ENCODE results near the gene LRRN2.
"Not testable (repeated sequence)": the region's sequence is repeated elsewhere in the genome, so short reads cannot be mapped to it uniquely, and the experiment has no call there.

The LRRN2 gene

DNA sequence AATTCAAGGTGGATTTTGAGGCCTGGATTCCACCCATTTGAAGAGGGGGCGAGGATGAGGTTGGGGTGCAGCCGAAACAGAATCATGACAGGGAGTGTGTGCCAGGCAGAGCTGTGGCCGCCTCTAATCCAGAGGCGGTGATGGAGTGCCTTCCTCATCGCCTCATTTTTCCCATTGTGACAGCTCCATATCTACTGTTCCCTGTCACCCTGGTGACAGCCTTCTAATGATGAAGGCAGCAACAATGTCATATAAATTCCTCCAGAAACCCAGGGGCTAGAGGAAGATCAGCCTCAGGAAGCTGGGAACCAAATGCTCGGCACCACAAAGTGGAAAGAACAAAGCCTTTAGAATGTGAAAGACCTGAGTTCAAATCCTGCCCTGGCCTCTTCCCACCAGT lies 42.0 kb downstream of the LRRN2 start:
- Histone ChIP-seq H3K27me3 (ENCODE audit: control insufficient read depth, insufficient read depth, low read length) (no peaks in the 10 kb centered on the region), H3K9ac (ENCODE audit: low read depth, low read length) (no peak overlapping the region), H3K36me3 (ENCODE audit: control insufficient read depth, insufficient read depth, low read length) (no peaks in the 10 kb centered on the region), H3K27ac (ENCODE audit: low read depth, low read length) (no peak overlapping the region), H3K9me3 (ENCODE audit: control insufficient read depth, insufficient read depth, low read length) (no peaks in the 10 kb centered on the region), H3K4me3 (ENCODE audit: low read depth, low read length) (no peak overlapping the region), H3K4me1 (ENCODE audit: control insufficient read depth, insufficient read depth, low read length) (peaks cover 8% of the 10 kb centered on the region)

DNA sequence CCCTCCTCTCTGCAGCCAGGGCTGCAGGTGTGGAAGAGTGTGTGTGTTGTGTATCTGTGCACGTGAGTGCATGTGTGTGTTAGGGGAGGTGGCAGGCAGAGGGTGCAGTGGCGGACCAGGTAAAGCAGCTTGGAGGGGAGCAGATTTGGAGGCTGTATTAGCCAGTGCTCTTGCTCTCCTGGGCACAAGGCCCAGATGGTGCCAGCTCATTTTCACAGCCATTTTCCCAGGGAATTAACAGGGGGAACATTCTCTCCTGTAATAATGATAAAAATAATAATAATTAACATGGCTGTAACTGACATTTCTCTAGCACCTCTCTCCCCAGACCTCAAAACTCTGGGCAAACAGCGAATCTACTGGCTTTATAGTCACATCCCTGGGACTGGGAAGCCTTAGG lies 43.6 kb downstream of the LRRN2 start:
- peaks cover 9% of the 10 kb centered on the region for H3K4me1 ChIP-seq (ENCODE audit: control insufficient read depth, insufficient read depth, low read length)
- H3K9me3 ChIP-seq (ENCODE audit: control insufficient read depth, insufficient read depth, low read length) = no peaks in the 10 kb centered on the region
- H3K9ac ChIP-seq (ENCODE audit: low read depth, low read length) = no peak overlapping the region
- no peaks in the 10 kb centered on the region for H3K36me3 ChIP-seq (ENCODE audit: control insufficient read depth, insufficient read depth, low read length)
- H3K4me3 ChIP-seq (ENCODE audit: low read depth, low read length) = no peak overlapping the region
- no peaks in the 10 kb centered on the region for H3K27me3 ChIP-seq (ENCODE audit: control insufficient read depth, insufficient read depth, low read length)
- H3K27ac ChIP-seq (ENCODE audit: low read depth, low read length) = no peak overlapping the region

DNA sequence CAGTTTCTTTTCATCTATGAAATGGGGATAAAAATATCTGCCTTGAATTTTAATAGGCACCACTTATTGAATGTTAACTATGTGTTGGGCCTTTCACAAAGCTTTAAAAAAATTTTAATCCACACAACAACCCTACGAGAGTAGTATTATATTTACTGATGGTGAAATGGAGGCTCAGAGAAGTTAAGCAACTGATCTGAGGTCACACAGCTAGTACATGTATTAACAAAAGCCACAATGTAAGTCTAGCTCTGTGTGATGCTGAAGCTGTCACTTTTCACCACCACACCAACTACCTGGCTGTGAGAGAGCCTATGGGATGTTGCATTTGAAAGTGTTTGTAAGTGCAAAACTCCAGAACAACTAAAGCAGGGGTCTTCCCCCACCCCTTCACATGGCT lies 44.1 kb downstream of the LRRN2 start:
- no peaks in the 10 kb centered on the region for H3K9me3 ChIP-seq (ENCODE audit: control insufficient read depth, insufficient read depth, low read length)
- no peak overlapping the region for H3K4me3 ChIP-seq (ENCODE audit: low read depth, low read length)
- H3K27ac ChIP-seq (ENCODE audit: low read depth, low read length) = no peak overlapping the region
- no peak overlapping the region for H3K9ac ChIP-seq (ENCODE audit: low read depth, low read length)
- peaks cover 6% of the 10 kb centered on the region; the same call in 1 of the 2 replicates for H3K4me1 ChIP-seq (ENCODE audit: control insufficient read depth, insufficient read depth, low read length)
- H3K27me3 ChIP-seq (ENCODE audit: control insufficient read depth, insufficient read depth, low read length) = no peaks in the 10 kb centered on the region
- no peaks in the 10 kb centered on the region for H3K36me3 ChIP-seq (ENCODE audit: control insufficient read depth, insufficient read depth, low read length)

DNA sequence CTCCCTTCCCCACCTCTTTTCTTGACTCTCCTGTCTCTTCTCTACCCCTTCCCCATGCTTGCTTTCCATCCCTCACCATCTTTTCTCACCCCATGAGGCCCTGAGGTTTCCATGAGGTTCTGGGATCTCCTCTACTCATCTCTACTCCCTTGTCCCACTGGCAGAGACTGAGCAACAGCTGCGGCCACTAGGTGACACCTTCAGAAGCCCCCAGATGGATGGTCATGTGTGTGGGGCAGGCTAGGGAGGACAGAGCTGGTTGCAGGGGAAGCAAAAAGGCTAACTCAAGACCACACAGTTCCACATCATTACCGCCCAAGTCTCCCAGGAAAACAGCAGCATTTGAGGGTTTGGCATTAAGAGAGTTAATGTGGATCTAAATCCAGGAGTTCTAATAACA lies 45.0 kb downstream of the LRRN2 start:
- H3K36me3 ChIP-seq (ENCODE audit: control insufficient read depth, insufficient read depth, low read length) = no peaks in the 10 kb centered on the region
- no peak overlapping the region for H3K27ac ChIP-seq (ENCODE audit: low read depth, low read length)
- no peak overlapping the region for H3K4me3 ChIP-seq (ENCODE audit: low read depth, low read length)
- H3K27me3 ChIP-seq (ENCODE audit: control insufficient read depth, insufficient read depth, low read length) = no peaks in the 10 kb centered on the region
- H3K4me1 ChIP-seq (ENCODE audit: control insufficient read depth, insufficient read depth, low read length) = peaks cover 6% of the 10 kb centered on the region; the same call in 1 of the 2 replicates
- H3K9ac ChIP-seq (ENCODE audit: low read depth, low read length) = no peak overlapping the region
- H3K9me3 ChIP-seq (ENCODE audit: control insufficient read depth, insufficient read depth, low read length) = no peaks in the 10 kb centered on the region

DNA sequence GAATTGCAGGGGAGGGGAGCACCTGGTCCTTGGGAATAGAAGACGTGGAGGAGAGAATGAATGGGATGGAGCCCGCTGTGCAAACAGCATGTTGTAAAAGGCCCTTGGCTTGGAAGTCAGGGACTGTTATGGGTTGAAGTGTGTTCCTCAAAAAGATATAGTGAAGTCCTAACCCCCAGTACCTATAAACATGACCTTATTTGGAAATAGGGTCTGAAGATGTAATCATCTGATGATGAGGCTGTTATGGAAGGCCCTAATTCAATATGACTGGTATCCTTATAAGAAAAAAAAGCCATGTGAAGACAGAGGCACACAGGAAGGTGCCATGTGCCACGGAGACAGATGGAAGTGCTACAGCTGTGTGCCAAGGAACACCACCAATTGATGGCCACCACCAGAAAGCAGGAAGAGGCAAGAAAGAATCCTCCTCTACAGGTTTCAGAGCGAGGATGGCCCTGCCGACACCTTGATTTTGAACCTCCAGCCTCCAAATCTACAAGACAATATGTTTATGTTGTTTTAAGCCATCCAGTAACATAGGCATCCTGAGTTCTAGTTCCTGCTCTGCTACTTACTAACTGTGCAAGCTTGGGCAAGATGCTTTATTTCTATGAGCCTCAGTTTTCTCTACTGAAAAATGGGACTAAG lies 51.2 kb downstream of the LRRN2 start:
- H3K9ac ChIP-seq (ENCODE audit: low read depth, low read length) = no peak overlapping the region
- no peak overlapping the region for H3K4me3 ChIP-seq (ENCODE audit: low read depth, low read length)
- H3K4me1 ChIP-seq (ENCODE audit: control insufficient read depth, insufficient read depth, low read length) = peaks cover 6% of the 10 kb centered on the region; the same call in 1 of the 2 replicates
- H3K36me3 ChIP-seq (ENCODE audit: control insufficient read depth, insufficient read depth, low read length) = no peaks in the 10 kb centered on the region
- H3K27ac ChIP-seq (ENCODE audit: low read depth, low read length) = no peak overlapping the region
- no peaks in the 10 kb centered on the region for H3K9me3 ChIP-seq (ENCODE audit: control insufficient read depth, insufficient read depth, low read length)
- H3K27me3 ChIP-seq (ENCODE audit: control insufficient read depth, insufficient read depth, low read length) = no peaks in the 10 kb centered on the region

DNA sequence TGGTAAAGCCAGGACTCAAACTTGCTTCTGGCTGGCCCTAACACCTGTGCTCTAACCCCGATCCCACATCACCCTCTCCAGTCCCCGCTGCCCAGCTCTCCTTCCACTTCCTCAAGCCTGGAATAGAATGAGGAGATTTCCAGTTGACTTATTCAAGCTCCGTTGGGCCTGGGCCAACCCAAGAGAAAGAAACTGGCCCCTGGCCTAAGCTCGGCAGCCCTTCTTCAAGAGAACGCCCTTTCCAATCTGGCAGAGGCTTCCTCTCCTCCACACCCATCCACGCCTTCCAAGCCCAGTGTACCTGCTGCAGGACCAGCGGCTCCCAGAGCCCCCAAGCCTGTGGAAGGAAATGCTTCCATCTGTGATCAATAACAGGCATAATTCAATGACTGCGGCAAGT lies 51.9 kb downstream of the LRRN2 start:
- no peaks in the 10 kb centered on the region for H3K27me3 ChIP-seq (ENCODE audit: control insufficient read depth, insufficient read depth, low read length)
- H3K9me3 ChIP-seq (ENCODE audit: control insufficient read depth, insufficient read depth, low read length) = no peaks in the 10 kb centered on the region
- no peaks in the 10 kb centered on the region for H3K36me3 ChIP-seq (ENCODE audit: control insufficient read depth, insufficient read depth, low read length)

DNA sequence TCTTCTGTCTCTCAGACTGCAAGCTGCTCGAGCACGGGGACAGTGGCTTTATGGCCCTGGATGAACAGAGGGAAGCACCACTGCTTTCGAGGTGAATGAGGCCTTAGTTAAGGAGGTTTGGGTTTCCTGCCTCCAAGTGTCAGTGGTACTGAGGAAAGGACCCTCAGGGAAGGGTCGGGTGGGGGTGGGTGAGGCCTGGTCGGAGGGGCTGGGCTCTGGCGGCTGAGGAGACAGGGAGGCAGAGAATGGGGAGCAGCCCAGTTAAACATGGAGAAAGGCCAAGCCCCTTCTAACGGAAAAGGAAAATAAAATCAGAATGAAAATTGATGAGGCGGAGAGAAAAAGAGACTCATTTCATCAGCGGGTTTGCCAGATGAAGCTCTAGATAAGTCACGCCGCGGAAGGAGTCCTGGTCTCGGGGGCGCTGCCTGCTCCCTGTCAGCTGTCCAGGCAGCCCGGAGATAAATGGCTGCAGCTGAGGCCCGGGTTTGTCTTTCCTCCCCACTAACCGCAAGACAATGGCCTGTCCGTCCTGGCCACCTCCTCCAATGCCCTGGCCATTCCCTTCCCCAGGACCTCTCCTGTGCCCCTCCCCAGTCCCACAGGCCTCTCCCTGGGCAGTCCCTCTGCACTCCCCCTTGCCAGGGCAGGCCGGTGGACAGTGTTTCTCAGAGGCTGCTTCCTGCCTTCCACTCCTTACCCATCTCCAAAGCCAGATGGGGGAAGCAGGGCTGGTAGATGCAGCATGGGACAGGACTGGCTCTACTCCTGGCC lies 55.2 kb downstream of the LRRN2 start:
- H3K27ac ChIP-seq (ENCODE audit: low read depth, low read length) = no peak overlapping the region
- H3K4me3 ChIP-seq (ENCODE audit: low read depth, low read length) = no peak overlapping the region
- no peaks in the 10 kb centered on the region for H3K27me3 ChIP-seq (ENCODE audit: control insufficient read depth, insufficient read depth, low read length)
- H3K9ac ChIP-seq (ENCODE audit: low read depth, low read length) = no peak overlapping the region
- H3K4me1 ChIP-seq (ENCODE audit: control insufficient read depth, insufficient read depth, low read length) = 0 out of 2 replicates have a peak, but pooled peaks cover 1% of the 10 kb centered on the region
- no peaks in the 10 kb centered on the region for H3K36me3 ChIP-seq (ENCODE audit: control insufficient read depth, insufficient read depth, low read length)
- no peaks in the 10 kb centered on the region for H3K9me3 ChIP-seq (ENCODE audit: control insufficient read depth, insufficient read depth, low read length)

More for the DNA sequence above, 51.9 kb downstream of the LRRN2 start:
- H3K4me1 ChIP-seq (ENCODE audit: control insufficient read depth, insufficient read depth, low read length) = peaks cover 6% of the 10 kb centered on the region; the same call in 1 of the 2 replicates
- no peak overlapping the region for H3K4me3 ChIP-seq (ENCODE audit: low read depth, low read length)
- H3K9ac ChIP-seq (ENCODE audit: low read depth, low read length) = no peak overlapping the region
- H3K27ac ChIP-seq (ENCODE audit: low read depth, low read length) = no peak overlapping the region

DNA sequence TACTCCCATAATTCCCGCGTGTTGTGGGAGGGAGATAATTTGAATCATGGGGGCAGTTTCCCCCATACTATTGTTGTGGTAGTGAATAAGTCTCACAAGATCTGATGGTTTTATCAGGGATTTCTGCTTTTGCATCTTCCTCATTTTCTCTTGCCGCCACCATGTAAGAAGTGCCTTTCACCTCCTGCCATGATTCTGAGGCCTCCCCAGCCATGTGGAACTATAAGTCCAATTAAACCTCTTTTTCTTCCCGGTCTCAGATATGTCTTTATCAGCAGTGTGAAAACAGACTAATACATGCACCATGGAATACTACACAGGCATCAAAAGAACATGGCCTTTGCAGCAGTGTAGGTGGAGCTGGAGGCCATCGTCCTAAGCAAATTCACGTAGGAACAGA lies 56.1 kb downstream of the LRRN2 start:
- not testable (repeated sequence) for H3K27me3 ChIP-seq (ENCODE audit: control insufficient read depth, insufficient read depth, low read length); H3K4me3 ChIP-seq (ENCODE audit: low read depth, low read length); H3K4me1 ChIP-seq (ENCODE audit: control insufficient read depth, insufficient read depth, low read length); H3K9ac ChIP-seq (ENCODE audit: low read depth, low read length); H3K9me3 ChIP-seq (ENCODE audit: control insufficient read depth, insufficient read depth, low read length); H3K36me3 ChIP-seq (ENCODE audit: control insufficient read depth, insufficient read depth, low read length); H3K27ac ChIP-seq (ENCODE audit: low read depth, low read length)

DNA sequence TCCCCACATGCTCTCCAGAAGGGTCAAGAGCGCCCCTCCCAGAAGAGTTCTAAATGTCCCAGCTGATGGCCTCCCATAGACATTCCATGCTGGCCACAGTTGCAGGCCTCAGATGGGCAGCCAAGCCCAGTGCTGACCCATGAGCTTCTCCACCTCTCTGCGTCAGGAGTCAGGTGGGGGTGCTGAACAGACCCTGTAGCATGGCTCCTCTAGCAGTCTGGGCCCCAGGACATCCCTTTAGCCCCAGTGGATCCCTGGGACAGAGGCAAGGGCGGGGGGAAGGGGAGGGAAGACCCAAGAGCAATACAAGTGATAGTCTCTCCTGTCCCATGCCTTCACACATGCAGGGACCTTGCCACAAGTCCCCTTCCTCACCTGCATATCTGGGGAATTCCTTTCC lies 56.7 kb downstream of the LRRN2 start:
- Histone ChIP-seq H3K27ac (ENCODE audit: low read depth, low read length) (no peak overlapping the region), H3K9me3 (ENCODE audit: control insufficient read depth, insufficient read depth, low read length) (no peaks in the 10 kb centered on the region), H3K9ac (ENCODE audit: low read depth, low read length) (no peak overlapping the region), H3K27me3 (ENCODE audit: control insufficient read depth, insufficient read depth, low read length) (no peaks in the 10 kb centered on the region), H3K4me3 (ENCODE audit: low read depth, low read length) (no peak overlapping the region), H3K4me1 (ENCODE audit: control insufficient read depth, insufficient read depth, low read length) (peaks cover 6% of the 10 kb centered on the region; the same call in 1 of the 2 replicates), H3K36me3 (ENCODE audit: control insufficient read depth, insufficient read depth, low read length) (no peaks in the 10 kb centered on the region)

DNA sequence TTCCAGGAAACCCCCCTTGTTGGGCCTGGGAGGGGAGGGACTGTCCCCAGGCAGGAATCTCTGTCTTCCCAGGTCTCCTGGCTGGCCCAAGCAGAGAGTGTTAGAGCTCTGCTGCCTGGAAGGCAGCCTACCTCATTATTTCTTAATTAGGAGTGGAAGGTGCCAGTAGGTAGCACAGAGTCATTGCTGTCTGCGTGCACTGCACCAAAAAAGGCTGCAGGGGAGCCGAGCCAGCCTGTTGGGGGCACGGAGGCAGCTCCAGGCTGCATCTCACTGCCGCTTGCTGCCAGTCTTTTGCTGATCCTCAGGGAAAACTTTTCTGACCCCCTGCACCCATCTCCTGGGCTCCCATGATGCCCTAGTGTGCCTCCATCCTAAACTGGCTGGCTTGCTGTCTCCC lies 58.1 kb downstream of the LRRN2 start:
- no peak overlapping the region for H3K4me3 ChIP-seq (ENCODE audit: low read depth, low read length)
- no peak overlapping the region for H3K27ac ChIP-seq (ENCODE audit: low read depth, low read length)
- H3K9me3 ChIP-seq (ENCODE audit: control insufficient read depth, insufficient read depth, low read length) = no peaks in the 10 kb centered on the region
- no peaks in the 10 kb centered on the region for H3K36me3 ChIP-seq (ENCODE audit: control insufficient read depth, insufficient read depth, low read length)
- no peak overlapping the region for H3K9ac ChIP-seq (ENCODE audit: low read depth, low read length)
- peaks cover 11% of the 10 kb centered on the region; the same call in 1 of the 2 replicates for H3K4me1 ChIP-seq (ENCODE audit: control insufficient read depth, insufficient read depth, low read length)
- H3K27me3 ChIP-seq (ENCODE audit: control insufficient read depth, insufficient read depth, low read length) = no peaks in the 10 kb centered on the region

DNA sequence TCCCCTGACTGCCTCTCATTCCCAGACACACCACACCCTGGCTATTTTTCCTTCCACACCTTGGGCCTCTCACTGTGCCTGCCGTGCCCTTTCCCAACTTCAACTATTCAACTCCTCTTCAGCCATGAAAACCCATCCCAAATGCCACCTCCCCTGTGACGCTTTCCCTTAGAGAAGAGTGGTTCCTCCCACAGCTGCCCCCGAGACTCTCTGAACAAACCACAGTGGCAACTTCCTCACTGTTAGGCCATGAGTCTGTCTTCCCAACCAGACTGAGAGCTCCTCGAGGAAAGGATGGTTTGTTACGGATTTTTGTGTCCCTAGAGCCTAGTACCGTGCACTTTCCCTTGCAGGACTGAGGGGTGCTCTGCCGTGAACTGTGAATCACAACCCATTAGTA lies 59.2 kb downstream of the LRRN2 start:
- peaks cover 11% of the 10 kb centered on the region; the same call in 1 of the 2 replicates for H3K4me1 ChIP-seq (ENCODE audit: control insufficient read depth, insufficient read depth, low read length)
- H3K9ac ChIP-seq (ENCODE audit: low read depth, low read length) = no peak overlapping the region
- no peaks in the 10 kb centered on the region for H3K36me3 ChIP-seq (ENCODE audit: control insufficient read depth, insufficient read depth, low read length)
- H3K9me3 ChIP-seq (ENCODE audit: control insufficient read depth, insufficient read depth, low read length) = no peaks in the 10 kb centered on the region
- H3K4me3 ChIP-seq (ENCODE audit: low read depth, low read length) = no peak overlapping the region
- no peaks in the 10 kb centered on the region for H3K27me3 ChIP-seq (ENCODE audit: control insufficient read depth, insufficient read depth, low read length)
- no peak overlapping the region for H3K27ac ChIP-seq (ENCODE audit: low read depth, low read length)

Measured in HUES48 (cell line).